ENCODE data around the gene PCSK4. TPM values are rescaled to one million over a fixed set of nuclear protein-coding genes. Genes with fewer than 3 reads are reported as not detected.

PCSK4 gene
- total RNA-seq, 1 donor from 2014 or later = 4.3 TPM

DNA sequence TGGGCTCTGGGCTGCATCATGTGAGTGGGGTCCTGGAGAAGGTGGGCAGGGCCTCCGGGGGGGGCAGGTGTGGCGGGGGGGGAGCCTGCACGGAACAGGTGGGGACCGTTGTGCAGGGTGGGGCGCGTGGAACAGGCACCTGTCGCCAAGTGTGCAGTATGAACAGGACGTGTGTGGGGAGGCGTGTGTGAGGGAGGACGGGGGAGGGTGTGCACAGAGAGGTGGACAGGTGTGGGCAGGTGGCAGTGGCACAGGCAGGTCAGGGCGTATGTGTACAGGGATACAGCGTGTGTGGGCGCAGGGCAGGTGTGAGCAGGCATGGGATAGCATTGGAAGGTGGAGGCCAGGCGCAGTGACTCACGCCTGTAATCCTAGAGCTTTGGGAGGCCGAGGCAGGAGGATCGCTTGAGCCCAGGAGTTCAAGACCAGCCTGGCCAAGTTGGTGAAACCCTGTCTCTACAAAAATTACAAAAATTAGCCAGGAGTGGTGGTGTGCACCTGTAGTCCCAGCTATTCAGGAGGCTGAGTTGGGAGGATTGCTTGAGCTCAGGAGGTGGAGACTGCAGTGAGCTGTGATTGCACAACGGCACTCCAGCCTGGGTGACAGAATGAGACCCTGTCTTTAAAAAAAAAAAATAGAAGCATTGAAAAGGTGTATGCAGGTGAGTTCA lies 37.0 kb upstream of the PCSK4 start:
- Histone ChIP-seq H3K9me3 (no peaks in the 10 kb centered on the region), H3K27ac (no peak overlapping the region), H3K4me3 (no peak overlapping the region), H3K36me3 (no peaks in the 10 kb centered on the region), H3K27me3 (peaks cover 64% of the 10 kb centered on the region), H3K4me1 (no peaks in the 10 kb centered on the region)
- TF ChIP-seq, protein P1, sequence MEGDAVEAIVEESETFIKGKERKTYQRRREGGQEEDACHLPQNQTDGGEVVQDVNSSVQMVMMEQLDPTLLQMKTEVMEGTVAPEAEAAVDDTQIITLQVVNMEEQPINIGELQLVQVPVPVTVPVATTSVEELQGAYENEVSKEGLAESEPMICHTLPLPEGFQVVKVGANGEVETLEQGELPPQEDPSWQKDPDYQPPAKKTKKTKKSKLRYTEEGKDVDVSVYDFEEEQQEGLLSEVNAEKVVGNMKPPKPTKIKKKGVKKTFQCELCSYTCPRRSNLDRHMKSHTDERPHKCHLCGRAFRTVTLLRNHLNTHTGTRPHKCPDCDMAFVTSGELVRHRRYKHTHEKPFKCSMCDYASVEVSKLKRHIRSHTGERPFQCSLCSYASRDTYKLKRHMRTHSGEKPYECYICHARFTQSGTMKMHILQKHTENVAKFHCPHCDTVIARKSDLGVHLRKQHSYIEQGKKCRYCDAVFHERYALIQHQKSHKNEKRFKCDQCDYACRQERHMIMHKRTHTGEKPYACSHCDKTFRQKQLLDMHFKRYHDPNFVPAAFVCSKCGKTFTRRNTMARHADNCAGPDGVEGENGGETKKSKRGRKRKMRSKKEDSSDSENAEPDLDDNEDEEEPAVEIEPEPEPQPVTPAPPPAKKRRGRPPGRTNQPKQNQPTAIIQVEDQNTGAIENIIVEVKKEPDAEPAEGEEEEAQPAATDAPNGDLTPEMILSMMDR (IDR thresholded peaks at IDR 0.05) = no peak
- no peak for ATAC-seq
- no peak for DNase-seq
- intact Hi-C loops (cut with DNase I) = no loop called here

DNA sequence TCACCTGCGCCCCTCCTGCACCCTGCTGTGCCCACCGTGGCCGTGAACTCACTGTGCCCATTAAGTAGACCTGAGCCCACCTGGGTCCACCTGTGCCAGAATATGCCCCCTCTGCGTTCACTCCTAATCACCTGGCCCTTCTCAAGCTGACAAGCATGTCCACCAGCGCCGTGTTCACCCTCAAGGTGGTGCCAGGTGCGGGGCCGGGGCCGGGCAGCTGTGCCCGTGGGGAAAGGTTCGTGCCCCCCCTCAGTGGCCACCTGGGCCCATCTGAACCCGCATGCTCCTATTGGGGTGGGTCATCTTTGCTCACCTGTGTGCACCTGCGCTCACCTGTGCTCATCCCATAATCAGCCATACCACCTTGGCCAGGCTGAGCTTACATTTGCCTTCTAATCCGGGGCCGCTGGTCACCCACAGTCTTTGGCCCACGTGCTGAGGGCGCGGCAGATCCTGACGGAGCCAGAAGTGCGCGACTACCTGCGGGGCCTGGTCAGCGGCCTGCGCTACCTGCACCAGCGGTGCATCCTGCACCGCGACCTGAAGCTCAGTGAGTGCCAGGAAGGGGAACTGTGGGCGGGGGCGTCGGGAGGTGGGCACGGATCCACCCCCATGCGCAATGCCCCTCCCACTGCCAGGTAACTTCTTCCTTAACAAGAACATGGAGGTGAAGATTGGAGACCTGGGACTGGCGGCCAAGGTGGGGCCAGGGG lies 36.1 kb upstream of the PCSK4 start:
- H3K9me3 ChIP-seq = no peaks in the 10 kb centered on the region
- DNase-seq (no peak), ATAC-seq (no peak)
- H3K27me3 ChIP-seq = peaks cover 55% of the 10 kb centered on the region
- H3K4me1 ChIP-seq = no peaks in the 10 kb centered on the region
- no peak overlapping the region for H3K4me3 ChIP-seq
- no peaks in the 10 kb centered on the region for H3K36me3 ChIP-seq
- TF ChIP-seq, protein P1 (IDR thresholded peaks at IDR 0.05) = no peak
- H3K27ac ChIP-seq = no peak overlapping the region
- intact Hi-C loops (cut with DNase I) = no loop called here

DNA sequence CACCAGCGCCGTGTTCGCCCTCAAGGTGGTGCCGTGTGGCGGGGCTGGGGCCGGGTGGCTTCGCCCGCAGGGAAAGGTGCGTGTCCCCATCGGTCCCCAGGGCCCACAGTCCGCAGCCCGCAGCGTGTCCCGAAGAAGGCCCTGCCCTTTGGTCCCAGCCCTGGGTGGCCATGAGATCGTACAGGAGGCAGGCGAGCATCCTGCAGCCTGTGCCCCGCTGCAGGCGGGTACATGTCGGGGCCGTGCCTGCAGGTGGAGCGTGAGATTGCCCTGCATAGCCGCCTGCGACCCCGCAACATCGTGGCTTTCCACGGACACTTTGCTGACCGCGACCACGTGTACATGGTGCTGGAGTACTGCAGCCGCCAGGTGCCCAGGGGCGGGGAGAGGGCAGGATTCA lies 35.2 kb upstream of the PCSK4 start:
- ATAC-seq = no peak
- TF ChIP-seq, protein P1 (IDR thresholded peaks at IDR 0.05) = no peak
- intact Hi-C loops (cut with DNase I) = no loop called here
- no peaks in the 10 kb centered on the region for H3K36me3 ChIP-seq
- no peak overlapping the region for H3K4me3 ChIP-seq
- H3K27me3 ChIP-seq = peaks cover 55% of the 10 kb centered on the region
- no peak overlapping the region for H3K27ac ChIP-seq
- no peaks in the 10 kb centered on the region for H3K4me1 ChIP-seq
- DNase-seq = no peak
- H3K9me3 ChIP-seq = no peaks in the 10 kb centered on the region

DNA sequence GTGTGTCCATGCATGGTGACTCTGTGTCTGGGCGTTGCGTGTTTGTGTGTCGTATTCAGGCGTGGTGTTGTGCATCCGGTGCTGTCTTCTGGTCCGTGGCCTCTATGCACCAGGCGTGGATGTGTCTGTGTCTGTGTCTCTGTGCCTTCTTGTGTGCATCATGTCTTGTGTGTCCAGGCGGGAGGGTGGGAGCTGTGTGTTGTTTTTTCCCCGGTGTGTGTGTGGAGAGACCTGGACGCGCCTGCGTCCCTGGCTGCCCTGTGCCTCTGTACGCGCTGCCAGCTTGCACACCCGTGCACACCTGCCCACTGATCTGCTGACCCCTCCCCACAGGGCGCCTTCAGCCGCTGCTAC lies 34.8 kb upstream of the PCSK4 start:
- Histone ChIP-seq H3K9me3 (no peaks in the 10 kb centered on the region), H3K4me3 (no peak overlapping the region), H3K36me3 (no peaks in the 10 kb centered on the region), H3K27ac (no peak overlapping the region), H3K4me1 (no peaks in the 10 kb centered on the region), H3K27me3 (peaks cover 55% of the 10 kb centered on the region)
- TF ChIP-seq, protein P1 (IDR thresholded peaks at IDR 0.05) = no peak
- no peak for ATAC-seq
- DNase-seq = no peak
- intact Hi-C loops (cut with DNase I) = no loop called here

DNA sequence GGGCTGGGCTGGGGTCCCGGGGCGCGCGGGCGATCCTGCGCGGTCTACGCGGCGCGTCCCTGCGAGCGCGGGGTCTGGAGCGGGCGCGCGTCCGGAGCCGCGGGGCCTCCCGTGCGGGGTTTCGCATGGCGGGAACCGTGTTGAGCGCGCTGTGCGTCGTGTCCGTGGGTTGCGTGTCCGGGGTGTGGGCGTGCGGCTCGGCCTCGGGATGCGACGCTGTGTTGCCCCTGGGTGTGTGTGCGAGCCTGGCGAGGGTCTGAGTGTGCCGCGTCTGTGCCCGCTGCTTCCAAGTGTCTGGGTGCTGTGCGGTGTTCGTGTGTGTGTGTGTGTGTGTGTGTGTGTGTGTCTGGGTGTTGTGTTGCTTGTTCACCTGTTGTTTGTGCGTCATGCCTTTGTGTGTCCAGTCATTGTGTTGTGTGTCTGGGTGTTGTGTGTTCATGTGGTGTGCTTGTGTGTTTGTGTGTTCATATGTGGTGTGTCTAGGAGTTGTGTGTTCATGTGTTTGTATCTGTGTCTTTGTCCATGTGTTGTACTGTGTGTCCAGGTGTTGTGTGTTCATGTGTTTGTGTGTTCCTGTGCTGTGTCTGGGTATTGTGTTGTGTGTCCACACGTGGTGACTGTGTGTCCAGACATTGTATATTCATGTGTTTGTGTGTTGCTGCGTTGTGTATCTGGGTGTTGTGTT lies 34.3 kb upstream of the PCSK4 start:
- H3K36me3 ChIP-seq = no peaks in the 10 kb centered on the region
- no peak overlapping the region for H3K27ac ChIP-seq
- ATAC-seq (no peak), DNase-seq (no peak)
- TF ChIP-seq, protein P1 (IDR thresholded peaks at IDR 0.05) = no peak
- intact Hi-C loops (cut with DNase I) = no loop called here
- no peaks in the 10 kb centered on the region for H3K4me1 ChIP-seq
- H3K27me3 ChIP-seq = peaks cover 53% of the 10 kb centered on the region
- no peak overlapping the region for H3K4me3 ChIP-seq
- no peaks in the 10 kb centered on the region for H3K9me3 ChIP-seq

Data from upper lobe of right lung (tissue), 1 donor.